ENCODE data around the gene PARD3. TPM values are rescaled to one million over a fixed set of nuclear protein-coding genes. Genes with fewer than 3 reads are reported as not detected.

Gene PARD3
- total RNA-seq, 1 donor from 2014 or later, result 68.5 TPM

GRCh38 chr10:34178196-34178595 lies 636.9 kb downstream of the PARD3 start:
- DNase-seq (ENCODE audit: low read depth), result no peak

DNA sequence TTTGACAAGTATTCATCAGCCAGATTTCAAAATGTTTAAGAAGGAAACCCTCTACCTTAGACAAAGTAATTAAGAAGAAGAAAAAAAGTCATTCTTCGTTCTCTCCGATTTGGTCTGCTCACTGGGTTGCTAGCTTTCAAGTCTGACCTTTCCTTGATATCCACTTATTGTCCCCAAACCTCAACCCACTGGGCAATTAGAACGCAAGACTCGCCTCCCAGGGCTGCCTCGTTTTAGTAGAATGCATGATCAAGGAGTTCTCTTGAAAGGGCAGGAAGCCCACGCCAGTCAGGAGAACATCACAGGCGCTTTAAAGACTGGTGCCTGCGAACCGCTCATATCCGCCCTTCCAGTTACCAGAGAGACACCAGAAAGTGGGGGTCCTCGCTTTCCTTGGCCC lies 637.7 kb downstream of the PARD3 start:
- DNase-seq (ENCODE audit: low read depth), result no peak

DNA sequence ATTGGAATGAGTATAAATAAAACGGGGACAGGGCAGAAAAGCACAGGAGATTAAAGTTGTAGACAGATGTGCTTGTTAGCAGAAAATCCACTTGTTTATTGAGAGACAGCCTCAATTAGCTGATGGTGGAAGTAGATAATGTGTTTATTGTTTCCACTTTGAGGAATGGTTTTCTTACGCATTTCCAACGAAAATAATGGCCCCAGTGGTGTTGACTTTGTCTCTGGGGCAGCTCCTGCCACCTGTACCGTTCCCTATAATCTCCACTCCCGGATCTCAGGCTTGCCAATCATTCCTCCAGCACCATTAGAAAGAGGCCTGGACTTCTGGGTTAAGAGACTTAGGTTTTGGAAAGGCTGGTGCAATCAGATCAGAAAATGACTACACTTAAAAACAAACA lies 638.7 kb downstream of the PARD3 start:
- no peak for DNase-seq (ENCODE audit: low read depth)

DNA sequence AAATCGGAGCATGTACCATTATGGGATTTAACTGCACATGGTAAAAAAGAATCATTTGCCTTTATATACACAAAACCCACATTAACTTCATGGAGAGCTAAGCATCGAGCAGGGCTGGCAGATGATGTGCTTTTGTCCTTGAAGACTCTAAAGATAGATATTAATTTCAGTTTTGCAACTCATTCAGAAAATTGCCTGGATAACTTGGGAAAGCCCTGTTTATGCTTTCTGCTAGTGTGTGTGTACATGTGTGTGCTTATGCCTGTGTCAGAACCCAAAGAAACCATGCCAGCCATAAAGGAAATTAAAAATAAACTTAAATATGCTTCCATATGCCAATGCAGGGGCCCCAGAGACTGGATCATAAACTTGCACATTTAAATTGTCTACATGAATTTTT lies 640.0 kb downstream of the PARD3 start:
- no peak for DNase-seq (ENCODE audit: low read depth)

- no peak for DNase-seq (ENCODE audit: low read depth)
These were observed 642.1 kb downstream of the PARD3 start for GRCh38 chr10:34172936-34173533.

DNA sequence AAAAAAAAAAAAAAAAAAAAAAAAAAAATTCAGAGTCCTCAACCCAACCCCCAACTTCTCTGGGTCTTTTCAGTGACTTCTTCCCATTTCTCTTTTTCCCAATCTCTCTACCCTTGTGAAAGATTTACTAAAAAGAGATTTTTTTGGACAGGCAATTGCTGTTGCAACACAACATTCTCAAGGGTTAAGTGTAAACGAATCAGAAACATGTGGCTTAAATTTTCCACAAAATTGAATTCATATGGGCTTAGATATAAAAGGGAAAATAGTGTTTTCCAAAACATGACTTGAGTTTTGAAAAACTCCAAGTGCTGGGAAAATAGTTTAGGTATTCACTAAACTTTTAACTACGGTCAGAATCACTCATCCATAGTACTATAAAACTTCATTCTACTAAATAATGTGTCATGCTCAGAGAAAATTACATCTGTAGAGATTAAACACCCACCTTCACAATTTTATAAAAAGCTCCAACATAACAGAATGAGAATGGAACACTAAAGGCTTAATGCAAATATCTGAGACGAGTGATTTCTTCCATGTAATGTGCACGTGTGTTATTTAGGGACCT lies 643.1 kb downstream of the PARD3 start:
- no peak for DNase-seq (ENCODE audit: low read depth)

DNA sequence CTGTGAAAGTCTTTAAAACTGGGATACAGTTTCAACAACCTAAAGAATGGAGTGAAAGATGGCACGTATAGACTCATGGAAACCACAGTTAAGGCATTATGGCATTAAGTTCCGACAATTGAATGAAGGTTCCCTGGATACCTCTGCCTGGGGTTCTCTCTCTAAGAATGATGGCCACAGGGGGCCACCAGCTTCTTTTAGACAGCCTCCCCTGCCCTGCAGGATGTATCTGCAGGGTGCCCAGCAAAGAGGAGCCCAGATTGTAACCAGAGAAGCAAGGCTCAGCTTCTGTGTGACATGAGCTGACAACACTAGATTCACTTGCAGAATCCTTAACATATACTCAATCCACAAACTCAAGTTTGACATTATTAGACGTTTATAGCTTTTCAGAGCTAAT lies 645.4 kb downstream of the PARD3 start:
- no peak for DNase-seq (ENCODE audit: low read depth)

DNA sequence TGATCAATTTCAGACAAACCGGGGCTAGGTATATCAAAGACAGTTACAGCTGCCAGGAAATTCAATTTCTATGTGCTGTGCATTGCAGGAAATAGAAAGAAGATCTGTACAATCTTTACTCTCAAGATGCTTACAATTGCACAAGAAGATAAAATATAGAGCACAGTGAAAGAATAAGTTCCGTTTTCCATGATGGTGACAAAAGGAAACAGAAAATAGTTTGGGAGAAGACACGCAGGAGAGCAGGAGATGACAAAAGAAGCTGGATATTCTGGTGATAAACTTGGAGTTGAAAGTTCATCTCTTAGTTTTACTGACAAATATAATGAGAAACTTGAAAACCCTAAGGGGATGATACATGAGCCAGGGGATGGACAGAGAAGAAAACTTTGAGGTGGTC lies 646.0 kb downstream of the PARD3 start:
- DNase-seq (ENCODE audit: low read depth), result no peak

- DNase-seq (ENCODE audit: low read depth), result peak; percentile 26
These were observed 646.7 kb downstream of the PARD3 start for GRCh38 chr10:34168439-34168838.

DNA sequence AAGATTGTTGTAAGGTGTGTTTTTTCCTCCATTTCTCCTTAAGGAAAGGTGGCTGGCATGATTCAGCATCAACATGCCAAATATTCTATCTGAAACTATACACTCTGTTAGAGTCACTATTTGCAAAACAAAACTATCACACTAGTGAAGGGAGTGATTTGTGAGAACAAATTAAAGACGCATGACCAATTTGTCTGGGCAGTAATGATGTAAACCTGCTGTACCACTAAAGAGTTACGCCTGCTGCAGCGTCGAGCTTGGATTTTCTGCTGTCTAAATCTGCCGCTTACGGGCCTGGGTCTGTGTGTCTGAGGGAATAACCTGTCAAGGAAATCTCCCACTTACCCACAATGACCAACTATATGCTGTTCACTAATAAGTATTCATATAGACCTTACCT lies 648.3 kb downstream of the PARD3 start:
- no peak for DNase-seq (ENCODE audit: low read depth)

DNA sequence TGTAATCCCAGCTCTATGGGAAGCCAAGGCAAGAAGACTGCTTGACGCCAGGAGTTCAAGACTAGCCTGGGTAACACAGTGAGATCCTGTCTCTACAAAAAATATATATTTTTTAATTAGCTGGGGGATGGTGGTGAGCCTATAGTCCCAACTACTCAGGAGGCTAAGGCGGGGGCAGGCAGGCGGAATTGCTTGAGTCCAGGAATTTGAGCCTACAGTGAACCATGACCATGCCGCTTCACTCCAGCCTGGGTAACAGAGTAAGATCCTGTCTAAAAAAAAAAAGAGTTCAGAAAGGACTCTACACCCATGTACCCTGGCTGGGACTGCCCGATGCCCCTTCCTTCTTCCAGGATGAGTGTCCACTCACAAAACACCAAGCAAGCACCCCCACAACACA lies 648.7 kb downstream of the PARD3 start:
- DNase-seq (ENCODE audit: low read depth), result no peak

DNA sequence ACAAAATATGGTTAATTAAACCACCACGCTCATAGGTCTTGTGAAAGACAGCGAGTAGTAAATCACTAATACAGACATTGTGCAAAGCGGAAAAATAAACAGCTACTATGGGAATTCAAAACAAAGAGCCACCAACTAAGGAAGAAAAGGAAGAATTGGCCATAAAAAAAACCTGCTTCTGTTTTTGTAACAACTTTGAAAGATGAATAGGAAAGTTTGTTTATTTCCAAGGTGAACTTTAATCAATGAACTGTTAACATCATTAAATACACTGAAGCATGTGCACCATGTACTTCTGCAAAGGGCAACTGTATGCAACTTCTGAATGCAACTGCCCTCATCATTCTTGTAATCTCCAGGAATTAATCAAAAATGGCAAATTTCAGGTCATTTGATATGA lies 651.1 kb downstream of the PARD3 start:
- no peak for DNase-seq (ENCODE audit: low read depth)

DNA sequence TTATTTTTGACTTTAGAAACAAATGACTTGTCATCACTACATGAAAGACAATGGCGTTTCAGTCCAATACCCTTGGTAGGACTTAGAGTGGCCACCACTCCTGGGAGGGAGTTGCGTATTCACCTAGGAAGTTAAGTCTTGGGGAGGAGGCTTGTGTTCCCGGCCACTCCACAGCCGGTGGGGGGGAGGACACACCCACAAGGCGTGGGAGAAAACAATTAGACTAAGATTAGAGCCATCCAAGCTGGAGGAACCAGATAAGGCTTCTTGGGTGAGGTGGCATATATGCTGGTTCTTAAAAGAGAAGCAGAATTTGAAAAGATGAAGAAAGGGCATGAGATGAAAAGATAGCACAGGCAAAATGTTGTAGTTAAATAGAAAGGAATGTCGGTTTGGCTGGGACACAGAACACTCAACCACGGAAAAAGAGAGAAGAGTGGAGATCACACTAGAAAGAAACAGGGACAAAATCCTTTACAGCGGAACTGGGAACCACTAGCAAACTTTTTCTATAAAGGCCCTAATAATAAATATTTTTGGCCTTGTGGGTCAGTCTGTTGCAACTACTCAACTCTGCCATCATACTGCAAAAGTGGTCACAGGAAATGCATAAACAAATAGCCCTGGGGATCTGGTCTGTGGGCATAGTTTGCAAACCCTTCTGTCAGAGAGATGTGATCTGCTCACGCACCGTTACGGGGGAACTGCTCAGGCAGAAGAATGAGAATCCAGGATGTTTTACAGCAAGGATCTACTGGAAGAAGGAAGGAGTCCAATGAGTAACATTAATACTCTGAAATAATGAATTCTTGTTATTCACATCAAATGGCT lies 651.8 kb downstream of the PARD3 start:
- peak; percentile 52 for DNase-seq (ENCODE audit: low read depth)

DNA sequence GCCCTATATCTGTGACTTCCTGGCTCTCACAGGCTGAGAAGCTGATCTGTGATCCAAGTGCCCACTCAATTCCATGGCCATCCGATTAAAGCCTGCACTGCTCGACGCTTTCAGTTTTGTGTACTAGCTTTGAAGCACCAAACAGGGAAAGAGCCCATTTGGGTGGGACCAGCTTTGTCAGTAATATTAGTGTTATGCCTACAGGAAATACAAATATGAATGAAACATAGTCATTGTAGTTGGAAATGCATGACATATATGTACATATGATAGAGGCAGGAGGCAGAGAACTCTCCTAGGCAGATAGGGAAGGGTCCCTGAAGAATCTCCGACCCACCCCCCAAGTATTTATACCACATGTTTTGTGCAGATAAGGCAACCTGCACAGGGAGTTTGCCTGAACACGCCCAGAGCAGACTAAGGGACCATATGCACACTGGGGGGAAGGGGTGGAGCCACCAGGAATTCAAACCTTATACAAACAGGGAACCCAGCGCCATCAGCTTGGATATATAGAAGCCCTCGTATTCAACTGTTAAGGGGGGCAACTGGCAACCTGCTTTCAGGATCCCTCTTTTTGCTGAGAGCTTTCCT lies 653.2 kb downstream of the PARD3 start:
- DNase-seq (ENCODE audit: low read depth), result no peak

DNA sequence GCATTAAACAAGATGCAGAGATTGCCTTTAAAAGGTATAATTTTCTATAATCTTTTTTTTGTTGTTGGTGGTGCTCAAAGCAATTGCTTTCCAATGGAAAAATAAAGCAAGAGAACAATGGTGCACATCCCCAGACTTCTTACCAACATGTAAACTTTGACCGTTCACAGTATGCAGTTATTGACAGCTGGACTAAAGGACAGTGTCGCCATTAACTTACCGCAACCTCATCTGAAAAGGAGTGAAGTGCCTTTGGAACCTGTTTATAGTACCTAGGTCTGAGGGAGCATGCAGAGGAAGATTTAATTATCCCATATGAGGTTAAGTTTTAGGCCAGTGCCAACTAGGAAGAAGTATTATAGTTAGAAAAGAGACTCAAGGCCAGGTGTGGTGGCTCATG lies 654.5 kb downstream of the PARD3 start:
- DNase-seq (ENCODE audit: low read depth), result no peak

DNA sequence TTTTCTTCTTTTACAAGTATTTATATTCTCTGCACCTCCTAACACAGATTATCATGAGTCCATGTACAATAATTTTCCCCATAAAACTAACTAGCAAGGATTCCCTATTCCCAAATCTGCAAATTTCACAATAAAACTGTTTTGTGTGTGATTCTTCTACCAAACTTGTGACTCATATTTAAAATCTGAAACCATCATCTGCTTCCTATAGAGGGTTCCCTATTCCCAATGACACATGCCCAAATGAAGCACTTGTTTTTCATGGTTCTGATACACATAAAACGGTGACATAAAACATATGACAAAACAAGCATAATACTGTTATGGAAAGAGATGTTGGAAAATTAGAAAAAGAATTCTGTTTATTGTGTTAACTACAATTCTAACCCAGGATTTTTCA lies 657.6 kb downstream of the PARD3 start:
- no peak for DNase-seq (ENCODE audit: low read depth)

DNA sequence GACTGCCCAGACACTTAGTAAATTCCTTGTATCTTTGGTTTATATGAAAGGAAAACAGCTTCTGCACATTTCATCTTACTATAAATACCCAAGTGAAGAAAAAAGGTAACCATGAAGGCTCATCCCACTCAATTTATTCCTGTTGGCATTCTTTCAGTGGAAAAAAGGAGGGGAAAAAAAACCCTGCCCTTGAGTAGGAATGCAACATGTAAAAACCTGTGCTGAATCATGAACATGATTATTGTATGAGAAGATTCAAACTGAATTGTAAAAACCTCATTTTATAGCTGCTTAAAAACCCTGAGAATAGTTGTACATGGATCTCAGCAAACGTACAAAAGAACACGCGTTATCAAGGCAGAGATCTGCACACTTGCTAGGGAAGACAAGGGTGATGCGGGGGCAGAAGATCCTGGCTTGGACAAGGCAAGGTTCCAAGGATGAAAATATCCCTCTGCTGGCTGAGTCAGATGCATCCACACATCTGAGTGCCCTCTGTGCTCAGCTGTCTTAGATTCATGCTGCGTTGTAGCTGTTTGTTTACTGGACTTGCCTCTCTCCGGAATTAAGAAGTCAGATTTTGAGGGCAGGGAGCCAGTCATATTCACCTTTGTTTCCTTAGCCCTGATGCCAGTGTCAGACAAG lies 658.2 kb downstream of the PARD3 start:
- peak; percentile 89 for DNase-seq (ENCODE audit: low read depth)

DNA sequence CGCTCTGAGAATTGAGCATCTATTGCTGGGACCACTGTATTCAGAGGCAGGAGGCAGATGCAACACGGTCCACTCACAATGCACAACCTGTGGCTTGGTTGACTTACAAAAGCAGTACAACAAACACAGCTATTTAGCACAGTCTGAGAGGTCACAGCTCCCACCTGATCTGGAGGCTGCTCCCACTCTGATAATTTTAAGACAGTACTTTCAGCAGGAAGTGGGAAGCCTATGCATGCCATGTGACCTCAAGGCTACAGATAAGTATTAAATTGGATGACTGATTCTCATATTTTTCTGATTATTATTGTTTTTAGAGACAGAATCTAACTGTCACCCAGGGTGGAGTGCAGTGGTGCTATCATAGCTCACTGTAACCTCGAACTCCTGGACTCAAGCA lies 659.3 kb downstream of the PARD3 start:
- no peak for DNase-seq (ENCODE audit: low read depth)

- DNase-seq (ENCODE audit: low read depth), result no peak
These were observed 660.7 kb downstream of the PARD3 start for GRCh38 chr10:34154383-34154900.

- no peak for DNase-seq (ENCODE audit: low read depth)
These were observed 661.3 kb downstream of the PARD3 start for GRCh38 chr10:34153663-34154382.

- no peak for DNase-seq (ENCODE audit: low read depth)
These were observed 662.7 kb downstream of the PARD3 start for GRCh38 chr10:34152434-34152833.
